CD14-positive monocyte (primary cell): ENCODE measurements around the gene INPP4B. TPM values are rescaled to one million over a fixed set of nuclear protein-coding genes. Genes with fewer than 3 reads are reported as not detected.

Experiments used
- DNase-seq, 3 donors: peaks; one replicate each; pipeline ENCODE4 v3.0.0-alpha.2; 2011 to 2022
- H2AFZ ChIP-seq: 2 replicates; pipeline ENCODE4 v1.6.0; 2012; ENCODE audit warnings: mild to moderate bottlenecking, low read depth, low read length, inconsistent platforms; ENCODE audit not compliant: insufficient read depth, poor library complexity, severe bottlenecking
- H3K27ac ChIP-seq, 2 donors: 1 replicate in 1 of 2; 2 replicates in 1 of 2; pipeline ENCODE4 v1.5.1; 2012 to 2013; ENCODE audit warnings: low read length in 2 of 2, control low read depth in 1 of 2, inconsistent platforms in 1 of 2, low read depth in 1 of 2, mild to moderate bottlenecking in 1 of 2
- H3K27me3 ChIP-seq, 2 donors: one replicate each; pipeline versions ENCODE4 v1.6.0 to v1.6.1; 2011 to 2013; ENCODE audit warnings: low read length in 2 of 2; ENCODE audit not compliant: control insufficient read depth in 2 of 2, insufficient read depth in 2 of 2
- H3K36me3 ChIP-seq, 2 donors: replicated peaks in 1 of 2; 1 replicate in 1 of 2; 2 replicates in 1 of 2; pipeline versions ENCODE4 v1.5.1 to v1.6.1; 2012 to 2013; ENCODE audit warnings: low read length in 2 of 2, control low read depth in 1 of 2, inconsistent platforms in 1 of 2, mild to moderate bottlenecking in 1 of 2; ENCODE audit not compliant: insufficient read depth in 2 of 2, control insufficient read depth in 1 of 2
- H3K4me1 ChIP-seq, 2 donors: 1 replicate in 1 of 2; 2 replicates in 1 of 2; pipeline versions ENCODE4 v1.5.1 to v1.6.1; 2012 to 2013; ENCODE audit warnings: low read length in 2 of 2, control low read depth in 1 of 2, inconsistent platforms in 1 of 2, mild to moderate bottlenecking in 1 of 2, moderate library complexity in 1 of 2; ENCODE audit not compliant: insufficient read depth in 2 of 2, control insufficient read depth in 1 of 2
- H3K4me2 ChIP-seq: replicated peaks from 2 replicates; pipeline ENCODE3; 2012; ENCODE audit warnings: low read length, moderate library complexity, mild to moderate bottlenecking; ENCODE audit not compliant: poor library complexity, severe bottlenecking; ENCODE audit errors: extremely low read depth
- H3K4me3 ChIP-seq, 3 experiments: fragments of 200-600 bp in 1 of 3; sonication (generic) in 1 of 3; replicated peaks in 1 of 3; 1 replicate in 2 of 3; 2 replicates in 1 of 3; pipeline ENCODE4 v1.5.1; 2011 to 2013; ENCODE audit warnings: low read length in 3 of 3, mild to moderate bottlenecking in 3 of 3, control low read depth in 2 of 3, low read depth in 2 of 3, inconsistent platforms in 1 of 3, moderate library complexity in 1 of 3
- H3K79me2 ChIP-seq: 2 replicates; pipeline ENCODE4 v1.6.0; 2012; ENCODE audit warnings: mild to moderate bottlenecking, control low read depth, inconsistent platforms, low read length, moderate library complexity; ENCODE audit not compliant: insufficient read depth
- H3K9ac ChIP-seq: 2 replicates; pipeline ENCODE4 v1.6.0; 2017; ENCODE audit warnings: low read length, mild to moderate bottlenecking; ENCODE audit not compliant: insufficient read depth, poor library complexity, severe bottlenecking
- H3K9me3 ChIP-seq, 2 donors: replicated peaks in 1 of 2; 1 replicate in 1 of 2; 2 replicates in 1 of 2; pipeline versions ENCODE4 v1.5.1 to v1.6.1; 2012 to 2013; ENCODE audit warnings: low read length in 2 of 2, control low read depth in 1 of 2; ENCODE audit not compliant: control insufficient read depth in 1 of 2, insufficient read depth in 1 of 2
- H4K20me1 ChIP-seq: 2 replicates; pipeline ENCODE4 v1.6.0; 2012; ENCODE audit warnings: mild to moderate bottlenecking, low read length, control low read depth, moderate library complexity; ENCODE audit not compliant: insufficient read depth
- H3K27ac Mint-ChIP-seq, 7 donors: one replicate each; pipeline ENCODE4 v1.8.0; 2020; ENCODE audit warnings: mild to moderate bottlenecking in 7 of 7, mixed read lengths in 7 of 7, moderate library complexity in 6 of 7, inconsistent platforms in 2 of 7
- H3K27me3 Mint-ChIP-seq, 3 donors: one replicate each; pipeline ENCODE4 v1.8.0; 2021 to 2022; ENCODE audit warnings: low read depth in 3 of 3, mild to moderate bottlenecking in 3 of 3, mixed read lengths in 3 of 3, moderate library complexity in 3 of 3, inconsistent platforms in 1 of 3
- H3K36me3 Mint-ChIP-seq, 2 donors: one replicate each; pipeline ENCODE4 v1.8.0; 2020; ENCODE audit warnings: mixed read lengths in 2 of 2, inconsistent platforms in 1 of 2, mild to moderate bottlenecking in 1 of 2
- H3K4me1 Mint-ChIP-seq: one replicate; pipeline ENCODE4 v1.8.0; 2020; ENCODE audit warnings: mild to moderate bottlenecking, mixed read lengths
- H3K4me3 Mint-ChIP-seq, 2 donors: one replicate each; pipeline ENCODE4 v1.8.0; 2020; ENCODE audit warnings: mild to moderate bottlenecking in 2 of 2, mixed read lengths in 2 of 2, moderate library complexity in 1 of 2
- H3K9me3 Mint-ChIP-seq, 7 donors: one replicate each; pipeline ENCODE4 v1.8.0; 2020 to 2022; ENCODE audit warnings: mixed read lengths in 7 of 7, mild to moderate bottlenecking in 6 of 7, moderate library complexity in 6 of 7, inconsistent platforms in 2 of 7
- CTCF ChIP-seq: fragments of 200-600 bp; IDR thresholded peaks from one replicate; pipeline ENCODE4 v1.8.0; 2022; ENCODE audit warnings: antibody characterized with exemption, mild to moderate bottlenecking
- WGBS: methylation state at CpG from one replicate; pipeline ENCODE4 v1.1.5; 2013; ENCODE audit warnings: missing lambda C conversion rate; ENCODE audit not compliant: insufficient coverage; 5-methylcytosine and 5-hydroxymethylcytosine counted together
- intact Hi-C, 2 donors: fragments of 100-400 bp; cut with micrococcal nuclease; formaldehyde crosslinking; loops; one replicate each; pipeline versions ENCODE4 v1.15.0 to v1.15.1; 2023
- polyA plus RNA-seq, 3 donors: library from polyadenylated mRNA; depleted of rRNA in 1 of 3; unstranded in 2 of 3; stranded (reverse) in 1 of 3; fragments of 300-500 nt in 2 of 3; fragments of >200 nt in 1 of 3; fragmentation: Illumina TruSeq in 2 of 3; gene quantifications; 1 replicate in 2 of 3; 2 replicates in 1 of 3; pipeline ENCODE4 v1.2.3, GENCODE V29; 2012 to 2021

The INPP4B gene
- polyA plus RNA-seq, 3 donors: 0.13 to 0.38 (median 0.22) TPM

- Mint-ChIP-seq H3K27ac (no peak overlapping the region), H3K4me1 (no peaks in the 10 kb centered on the region), H3K4me3 (no peak overlapping the region), H3K9me3 (peaks cover 0 to 1% (median 0%) of the 10 kb centered on the region in 7 donors), H3K27me3 (peaks cover 0 to 2% (median 0%) of the 10 kb centered on the region in 3 donors), H3K36me3 (no peaks in the 10 kb centered on the region)
- TF ChIP-seq CTCF: no peak
- no peaks in the 10 kb centered on the region for H3K4me1 ChIP-seq
- intact Hi-C loops: no loop called here
- no peaks in the 10 kb centered on the region for H3K27me3 ChIP-seq
- H3K4me3 ChIP-seq: no peak overlapping the region
- no peaks in the 10 kb centered on the region for H3K79me2 ChIP-seq
- H3K36me3 ChIP-seq: no peaks in the 10 kb centered on the region
- H2AFZ ChIP-seq: no peak overlapping the region
- H3K9me3 ChIP-seq: no peaks in the 10 kb centered on the region
- H3K4me2 ChIP-seq: no peak overlapping the region
- no peak for DNase-seq
- H4K20me1 ChIP-seq: no peaks in the 10 kb centered on the region
- H3K9ac ChIP-seq: no peak overlapping the region
- no peak overlapping the region for H3K27ac ChIP-seq
These were observed 802.6 kb downstream of the INPP4B start for GRCh38 chr4:142043509-142043908.

GRCh38 chr4:142041788-142042187 is 804.3 kb downstream of the INPP4B start:
- no peak for DNase-seq
- Histone ChIP-seq H3K4me2 (no peak overlapping the region), H2AFZ (no peak overlapping the region), H3K9me3 (no peaks in the 10 kb centered on the region), H3K27me3 (no peaks in the 10 kb centered on the region), H4K20me1 (no peaks in the 10 kb centered on the region), H3K4me3 (no peak overlapping the region), H3K36me3 (no peaks in the 10 kb centered on the region), H3K4me1 (no peaks in the 10 kb centered on the region), H3K79me2 (no peaks in the 10 kb centered on the region), H3K27ac (no peak overlapping the region), H3K9ac (no peak overlapping the region)
- TF ChIP-seq CTCF: no peak
- intact Hi-C loops: no loop called here
- 78% methylated on average over 1 of the region's 1 CpG for WGBS
- Mint-ChIP-seq H3K4me1 (no peaks in the 10 kb centered on the region), H3K27ac (no peak overlapping the region), H3K27me3 (peaks cover 0 to 2% (median 0%) of the 10 kb centered on the region in 3 donors), H3K36me3 (no peaks in the 10 kb centered on the region), H3K9me3 (peaks cover 0 to 1% (median 0%) of the 10 kb centered on the region in 7 donors), H3K4me3 (no peak overlapping the region)
